Cardiac muscle cell (in vitro differentiated cells and primary cell): ENCODE data around the gene NAA50. TPM values are rescaled to one million over a fixed set of nuclear protein-coding genes. Genes with fewer than 3 reads are reported as not detected.
A peak's percentile ranks its signal among the peaks of the same experiment; 100 is the strongest.

Experiments used
- DNase-seq, 2 donors: peaks; one replicate each; pipeline versions ENCODE4 v3.0.0 to v3.0.0-alpha.2; 2010 to 2017; ENCODE audit warnings: low read depth in 1 of 2, low spot score in 1 of 2
- H3K27ac ChIP-seq: fragments of 200-600 bp; sonication (generic); 2 replicates; pipeline ENCODE4 v1.5.1; 2016
- H3K27me3 ChIP-seq: fragments of 200-600 bp; sonication (generic); 2 replicates; pipeline ENCODE4 v1.6.0; 2016; ENCODE audit warnings: control low read depth
- H3K36me3 ChIP-seq: fragments of 200-600 bp; sonication (generic); 2 replicates; pipeline ENCODE4 v1.5.1; 2016; ENCODE audit warnings: control low read depth
- H3K4me1 ChIP-seq: fragments of 200-600 bp; sonication (generic); 2 replicates; pipeline ENCODE4 v1.8.1; 2017; ENCODE audit warnings: low read depth, mild to moderate bottlenecking, mixed run types
- H3K4me3 ChIP-seq: fragments of 200-600 bp; sonication (generic); 2 replicates; pipeline ENCODE4 v1.5.1; 2016; ENCODE audit warnings: mild to moderate bottlenecking
- H3K9me3 ChIP-seq: fragments of 200-600 bp; sonication (generic); 2 replicates; pipeline ENCODE4 v1.5.1; 2017; ENCODE audit warnings: low read depth, mild to moderate bottlenecking, control low read depth
- polyA plus RNA-seq: library from polyadenylated mRNA; unstranded; fragments of >200 nt; fragmentation: Nextera tagmentation; extraction: Ambion mirVana; gene quantifications from 2 replicates; pipeline ENCODE4 v1.2.1, GENCODE V29; 2016
- total RNA-seq: library from RNA; depleted of rRNA; stranded (reverse); fragments of >200 nt; gene quantifications from 2 replicates; pipeline ENCODE4 v1.2.3, GENCODE V29; 2016
- TF ChIP-seq, protein P1 (sequence below): IDR thresholded peaks from 2 replicates; pipeline ENCODE4 v1.5.1; 2012; ENCODE audit warnings: low read depth, mild to moderate bottlenecking, low read length

NAA50 gene
- total and polyA plus RNA-seq, 2 experiments from 2014 or later = 66.5 to 127 TPM

- no peaks in the 10 kb centered on the region for H3K9me3 ChIP-seq
- TF ChIP-seq, protein P1, sequence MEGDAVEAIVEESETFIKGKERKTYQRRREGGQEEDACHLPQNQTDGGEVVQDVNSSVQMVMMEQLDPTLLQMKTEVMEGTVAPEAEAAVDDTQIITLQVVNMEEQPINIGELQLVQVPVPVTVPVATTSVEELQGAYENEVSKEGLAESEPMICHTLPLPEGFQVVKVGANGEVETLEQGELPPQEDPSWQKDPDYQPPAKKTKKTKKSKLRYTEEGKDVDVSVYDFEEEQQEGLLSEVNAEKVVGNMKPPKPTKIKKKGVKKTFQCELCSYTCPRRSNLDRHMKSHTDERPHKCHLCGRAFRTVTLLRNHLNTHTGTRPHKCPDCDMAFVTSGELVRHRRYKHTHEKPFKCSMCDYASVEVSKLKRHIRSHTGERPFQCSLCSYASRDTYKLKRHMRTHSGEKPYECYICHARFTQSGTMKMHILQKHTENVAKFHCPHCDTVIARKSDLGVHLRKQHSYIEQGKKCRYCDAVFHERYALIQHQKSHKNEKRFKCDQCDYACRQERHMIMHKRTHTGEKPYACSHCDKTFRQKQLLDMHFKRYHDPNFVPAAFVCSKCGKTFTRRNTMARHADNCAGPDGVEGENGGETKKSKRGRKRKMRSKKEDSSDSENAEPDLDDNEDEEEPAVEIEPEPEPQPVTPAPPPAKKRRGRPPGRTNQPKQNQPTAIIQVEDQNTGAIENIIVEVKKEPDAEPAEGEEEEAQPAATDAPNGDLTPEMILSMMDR = no peak
- no peaks in the 10 kb centered on the region for H3K27me3 ChIP-seq
- no peak overlapping the region for H3K27ac ChIP-seq
- H3K4me1 ChIP-seq = no peaks in the 10 kb centered on the region
- DNase-seq = peak in 1 of 2 donors; percentile 86
- no peak overlapping the region for H3K4me3 ChIP-seq
- H3K36me3 ChIP-seq = no peaks in the 10 kb centered on the region
These were observed 59.9 kb downstream of the NAA50 start for GRCh38 chr3:113685956-113686721.

DNA sequence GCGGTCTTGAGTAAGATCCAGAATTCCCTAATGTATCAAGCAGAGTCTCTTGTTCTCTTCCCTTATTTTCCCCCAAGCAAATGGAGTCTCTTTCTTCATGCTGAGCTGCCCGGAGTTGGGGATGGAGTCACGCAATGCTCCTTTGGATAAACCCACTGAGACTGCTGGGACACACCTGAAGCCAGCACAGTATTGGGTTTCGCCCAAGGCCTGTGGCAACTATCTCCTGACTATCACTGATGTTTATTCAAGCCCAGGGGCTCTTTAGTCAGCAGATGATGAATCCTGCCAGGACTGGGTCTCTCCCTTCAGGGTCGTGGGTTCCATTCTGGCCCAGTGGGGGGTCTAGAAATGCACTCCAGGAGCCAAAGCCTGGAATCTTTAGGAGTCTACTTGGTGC is 60.9 kb downstream of the NAA50 start:
- Histone ChIP-seq H3K27me3 (no peaks in the 10 kb centered on the region), H3K36me3 (no peaks in the 10 kb centered on the region), H3K4me3 (no peak overlapping the region), H3K27ac (no peak overlapping the region), H3K9me3 (no peaks in the 10 kb centered on the region), H3K4me1 (no peaks in the 10 kb centered on the region)
- TF ChIP-seq, protein P1 = no peak
- DNase-seq = no peak

- no peak for DNase-seq
- H3K4me3 ChIP-seq = no peak overlapping the region
- no peak overlapping the region for H3K27ac ChIP-seq
- no peaks in the 10 kb centered on the region for H3K27me3 ChIP-seq
- no peaks in the 10 kb centered on the region for H3K36me3 ChIP-seq
- no peaks in the 10 kb centered on the region for H3K4me1 ChIP-seq
- TF ChIP-seq, protein P1 = no peak
- no peaks in the 10 kb centered on the region for H3K9me3 ChIP-seq
These were observed 61.7 kb downstream of the NAA50 start for GRCh38 chr3:113684271-113684819.

DNA sequence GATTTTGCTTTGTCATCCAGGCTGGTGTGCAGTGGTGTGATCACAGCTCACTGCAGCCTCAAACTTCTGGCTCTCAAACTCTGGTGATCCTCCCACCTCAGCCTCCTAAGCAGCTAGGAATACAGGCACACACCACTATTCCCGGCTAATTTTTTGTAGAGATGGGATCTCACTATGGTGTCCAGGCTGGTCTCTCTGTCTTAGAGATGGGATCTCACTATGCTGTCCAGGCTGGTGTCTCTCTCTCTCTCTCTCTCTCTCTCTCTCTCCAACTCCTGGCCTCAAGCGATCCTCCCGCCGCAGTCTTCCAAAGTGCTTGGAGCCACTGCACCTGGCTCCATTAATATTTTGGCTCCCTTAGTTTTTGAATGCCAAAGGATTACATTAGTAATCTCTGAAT is 67.3 kb downstream of the NAA50 start:
- TF ChIP-seq, protein P1 = no peak

DNA sequence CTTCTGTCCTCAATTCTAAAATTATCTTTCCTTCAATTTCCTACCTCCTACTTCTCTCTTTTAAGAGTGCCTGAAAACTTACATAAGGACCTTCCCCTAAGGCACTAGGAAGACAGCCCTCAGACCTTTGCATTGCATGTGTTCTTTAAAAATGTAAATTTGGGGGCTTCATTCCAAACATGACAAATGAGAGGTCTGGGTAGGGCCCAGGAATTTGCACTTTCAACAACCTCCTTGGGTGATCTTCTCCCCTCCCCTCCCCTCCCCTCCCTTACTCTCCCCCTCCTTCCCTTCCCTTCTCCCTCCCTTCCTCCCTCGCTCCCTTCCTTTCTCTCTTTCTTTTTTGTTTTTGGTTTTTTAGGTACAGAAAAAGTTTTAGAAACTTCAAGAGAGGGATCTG is 68.3 kb downstream of the NAA50 start:
- H3K27ac ChIP-seq = no peak overlapping the region
- H3K9me3 ChIP-seq = no peaks in the 10 kb centered on the region

More for the DNA sequence above, 67.3 kb downstream of the NAA50 start:
- H3K9me3 ChIP-seq = no peaks in the 10 kb centered on the region
- H3K27ac ChIP-seq = no peak overlapping the region
- no peak overlapping the region for H3K4me3 ChIP-seq
- H3K36me3 ChIP-seq = no peaks in the 10 kb centered on the region
- no peaks in the 10 kb centered on the region for H3K4me1 ChIP-seq
- no peak for DNase-seq
- no peaks in the 10 kb centered on the region for H3K27me3 ChIP-seq

More for the DNA sequence above, 68.3 kb downstream of the NAA50 start:
- no peaks in the 10 kb centered on the region for H3K4me1 ChIP-seq
- H3K36me3 ChIP-seq = peaks cover 9% of the 10 kb centered on the region
- DNase-seq = no peak
- no peaks in the 10 kb centered on the region for H3K27me3 ChIP-seq
- no peak overlapping the region for H3K4me3 ChIP-seq
- TF ChIP-seq, protein P1 = no peak
